ENCODE data around the gene AGO3. TPM values are rescaled to one million over a fixed set of nuclear protein-coding genes. Genes with fewer than 3 reads are reported as not detected.

AGO3 gene
- total and polyA plus RNA-seq, 10 of the 15 experiments (the other 5 are each of a cell fraction or from before 2014, with no cell fraction given) = 3.9 to 35.2 (median 12.5) TPM

DNA sequence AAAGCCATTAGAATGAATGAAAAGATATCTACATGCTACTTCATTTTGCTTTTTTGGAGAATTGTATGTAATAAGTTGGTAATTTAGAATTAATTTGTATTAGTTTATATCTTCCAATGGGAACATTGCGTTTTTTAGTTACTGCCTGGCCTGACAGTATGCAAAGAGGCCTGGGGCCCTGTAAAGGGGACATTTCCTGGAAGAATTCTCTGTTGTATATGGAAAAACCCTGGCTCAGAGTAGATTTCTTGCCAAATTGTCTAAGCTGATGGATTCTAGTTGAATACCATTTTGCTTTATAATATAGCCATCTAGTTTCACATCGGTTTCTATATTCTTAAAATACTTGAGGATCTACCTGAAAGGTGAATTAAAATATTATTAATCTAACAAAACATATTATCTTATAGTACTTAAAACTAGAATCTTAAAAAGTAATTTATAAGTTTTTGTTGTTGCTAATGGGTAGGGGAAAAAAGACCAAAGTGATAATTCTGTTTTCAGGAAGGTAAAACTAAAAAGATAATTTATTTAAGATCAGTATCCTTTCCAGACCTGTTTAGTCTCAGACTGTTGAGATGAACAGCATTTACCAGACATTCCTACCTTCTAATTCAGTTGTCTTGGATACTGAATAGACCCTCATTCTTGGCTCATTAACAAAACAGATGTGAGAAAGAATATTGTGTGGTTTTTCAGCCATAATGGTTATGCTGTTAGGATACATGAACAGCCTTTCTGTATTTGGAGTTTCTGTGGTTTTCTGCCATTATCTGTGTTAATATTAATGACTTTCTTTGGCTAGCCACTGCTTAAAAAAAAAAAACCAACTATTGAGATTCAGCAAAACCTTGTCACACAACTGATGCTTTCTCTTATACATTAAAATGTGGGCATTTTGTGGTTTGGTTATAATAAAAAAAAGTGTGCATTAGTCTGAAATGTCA, 4.8 kb downstream of the AGO3 start:
- RAD21 ChIA-PET (ENCODE audit: unreplicated experiment) = no interaction called here
- DNase-seq (ENCODE audit: low read depth, low spot score) (peak; percentile 26), ATAC-seq (peak; percentile 31), FAIRE-seq (peak; percentile 27)
- WGBS (ENCODE audit: insufficient coverage, insufficient replicate concordance, low lambda C conversion rate, missing lambda C conversion rate) = 98% methylated on average over 2 of the region's 2 CpGs
- POLR2A ChIA-PET = no interaction called here
- Histone ChIP-seq H3K27ac (ENCODE audit: control insufficient read depth, insufficient read depth) (no peak overlapping the region), H2AFZ (ENCODE audit: control insufficient read depth, low read depth, low read length) (no peak overlapping the region), H3K36me3 (ENCODE audit: control insufficient read depth in 2 of 2, insufficient read depth in 2 of 2, low read length in 1 of 2) (no peaks in the 10 kb centered on the region), H3K79me2 (ENCODE audit: control insufficient read depth, insufficient read depth, low read length) (peaks cover 58% of the 10 kb centered on the region), H3K27me3 (replicated peaks in 1 of 2; ENCODE audit: control insufficient read depth in 2 of 2, insufficient read depth in 2 of 2, low read length in 1 of 2) (no peaks in the 10 kb centered on the region), H4K20me1 (ENCODE audit: control insufficient read depth, insufficient read depth) (no peaks in the 10 kb centered on the region), H3K9me3 (replicated peaks; ENCODE audit: control insufficient read depth, insufficient read depth, low read length) (no peaks in the 10 kb centered on the region), H3K9ac (ENCODE audit: control insufficient read depth, insufficient read depth, low read length) (no peak overlapping the region), H3K4me1 (ENCODE audit: control insufficient read depth, insufficient read depth, low read length) (peaks cover 8% of the 10 kb centered on the region), H3K4me2 (ENCODE audit: control insufficient read depth, insufficient read depth) (peak overlapping the region; percentile 28), H3K4me3 (no peak overlapping the region)
- BruUV-seq (replicated peaks) = no TSS peak
- CTCF ChIA-PET = no interaction called here
- SMC1A ChIA-PET (ENCODE audit: uncharacterized antibody, unreplicated experiment) = no interaction called here
- in situ Hi-C loops (cut with MboI) (no loop called here), intact Hi-C loops (cut with micrococcal nuclease; ENCODE audit: unreplicated experiment) (no loop called here)
- TF ChIP-seq ZNF217 (IDR thresholded peaks at IDR 0.05) (0 out of 2 replicates have a peak, but pooled peaks have one; percentile 52), NR2F1 (conservative IDR thresholded peaks at IDR 0.05) (no peak), ETV6 (conservative IDR thresholded peaks at IDR 0.05 in 1 of 2, IDR thresholded peaks at IDR 0.05 in 1 of 2; ENCODE audit: borderline replicate concordance in 1 of 2, low read depth in 1 of 2) (no peak), JUNB (IDR thresholded peaks at IDR 0.05) (no peak), YY1 (IDR thresholded peaks at IDR 0.05; ENCODE audit: low read depth, low read length) (no peak), SPI1 (IDR thresholded peaks at IDR 0.05; ENCODE audit: borderline replicate concordance, insufficient read depth, low read depth, low read length) (no peak), POLR2AphosphoS2 (IDR thresholded peaks at IDR 0.05; ENCODE audit: low read depth, low read length) (no peak)
- TF ChIP-seq, protein P1, sequence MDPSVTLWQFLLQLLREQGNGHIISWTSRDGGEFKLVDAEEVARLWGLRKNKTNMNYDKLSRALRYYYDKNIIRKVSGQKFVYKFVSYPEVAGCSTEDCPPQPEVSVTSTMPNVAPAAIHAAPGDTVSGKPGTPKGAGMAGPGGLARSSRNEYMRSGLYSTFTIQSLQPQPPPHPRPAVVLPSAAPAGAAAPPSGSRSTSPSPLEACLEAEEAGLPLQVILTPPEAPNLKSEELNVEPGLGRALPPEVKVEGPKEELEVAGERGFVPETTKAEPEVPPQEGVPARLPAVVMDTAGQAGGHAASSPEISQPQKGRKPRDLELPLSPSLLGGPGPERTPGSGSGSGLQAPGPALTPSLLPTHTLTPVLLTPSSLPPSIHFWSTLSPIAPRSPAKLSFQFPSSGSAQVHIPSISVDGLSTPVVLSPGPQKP (IDR thresholded peaks at IDR 0.05; ENCODE audit: low read depth, low read length) = no peak
- TF ChIP-seq, protein P2, sequence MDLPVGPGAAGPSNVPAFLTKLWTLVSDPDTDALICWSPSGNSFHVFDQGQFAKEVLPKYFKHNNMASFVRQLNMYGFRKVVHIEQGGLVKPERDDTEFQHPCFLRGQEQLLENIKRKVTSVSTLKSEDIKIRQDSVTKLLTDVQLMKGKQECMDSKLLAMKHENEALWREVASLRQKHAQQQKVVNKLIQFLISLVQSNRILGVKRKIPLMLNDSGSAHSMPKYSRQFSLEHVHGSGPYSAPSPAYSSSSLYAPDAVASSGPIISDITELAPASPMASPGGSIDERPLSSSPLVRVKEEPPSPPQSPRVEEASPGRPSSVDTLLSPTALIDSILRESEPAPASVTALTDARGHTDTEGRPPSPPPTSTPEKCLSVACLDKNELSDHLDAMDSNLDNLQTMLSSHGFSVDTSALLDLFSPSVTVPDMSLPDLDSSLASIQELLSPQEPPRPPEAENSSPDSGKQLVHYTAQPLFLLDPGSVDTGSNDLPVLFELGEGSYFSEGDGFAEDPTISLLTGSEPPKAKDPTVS (IDR thresholded peaks at IDR 0.05; ENCODE audit: low read depth, low read length) = no peak
- TF ChIP-seq, protein P3, sequence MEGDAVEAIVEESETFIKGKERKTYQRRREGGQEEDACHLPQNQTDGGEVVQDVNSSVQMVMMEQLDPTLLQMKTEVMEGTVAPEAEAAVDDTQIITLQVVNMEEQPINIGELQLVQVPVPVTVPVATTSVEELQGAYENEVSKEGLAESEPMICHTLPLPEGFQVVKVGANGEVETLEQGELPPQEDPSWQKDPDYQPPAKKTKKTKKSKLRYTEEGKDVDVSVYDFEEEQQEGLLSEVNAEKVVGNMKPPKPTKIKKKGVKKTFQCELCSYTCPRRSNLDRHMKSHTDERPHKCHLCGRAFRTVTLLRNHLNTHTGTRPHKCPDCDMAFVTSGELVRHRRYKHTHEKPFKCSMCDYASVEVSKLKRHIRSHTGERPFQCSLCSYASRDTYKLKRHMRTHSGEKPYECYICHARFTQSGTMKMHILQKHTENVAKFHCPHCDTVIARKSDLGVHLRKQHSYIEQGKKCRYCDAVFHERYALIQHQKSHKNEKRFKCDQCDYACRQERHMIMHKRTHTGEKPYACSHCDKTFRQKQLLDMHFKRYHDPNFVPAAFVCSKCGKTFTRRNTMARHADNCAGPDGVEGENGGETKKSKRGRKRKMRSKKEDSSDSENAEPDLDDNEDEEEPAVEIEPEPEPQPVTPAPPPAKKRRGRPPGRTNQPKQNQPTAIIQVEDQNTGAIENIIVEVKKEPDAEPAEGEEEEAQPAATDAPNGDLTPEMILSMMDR (IDR thresholded peaks at IDR 0.05 in 2 of 3, conservative IDR thresholded peaks at IDR 0.05 in 1 of 3; ENCODE audit: control insufficient read depth in 2 of 3, extremely low read depth in 1 of 3, insufficient read depth in 1 of 3, low read depth in 3 of 3, low read length in 3 of 3) = no peak
- TF ChIP-seq, protein P4, sequence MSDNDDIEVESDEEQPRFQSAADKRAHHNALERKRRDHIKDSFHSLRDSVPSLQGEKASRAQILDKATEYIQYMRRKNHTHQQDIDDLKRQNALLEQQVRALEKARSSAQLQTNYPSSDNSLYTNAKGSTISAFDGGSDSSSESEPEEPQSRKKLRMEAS (IDR thresholded peaks at IDR 0.05; ENCODE audit: low read depth, low read length) = no peak
- TF ChIP-seq, protein P5, sequence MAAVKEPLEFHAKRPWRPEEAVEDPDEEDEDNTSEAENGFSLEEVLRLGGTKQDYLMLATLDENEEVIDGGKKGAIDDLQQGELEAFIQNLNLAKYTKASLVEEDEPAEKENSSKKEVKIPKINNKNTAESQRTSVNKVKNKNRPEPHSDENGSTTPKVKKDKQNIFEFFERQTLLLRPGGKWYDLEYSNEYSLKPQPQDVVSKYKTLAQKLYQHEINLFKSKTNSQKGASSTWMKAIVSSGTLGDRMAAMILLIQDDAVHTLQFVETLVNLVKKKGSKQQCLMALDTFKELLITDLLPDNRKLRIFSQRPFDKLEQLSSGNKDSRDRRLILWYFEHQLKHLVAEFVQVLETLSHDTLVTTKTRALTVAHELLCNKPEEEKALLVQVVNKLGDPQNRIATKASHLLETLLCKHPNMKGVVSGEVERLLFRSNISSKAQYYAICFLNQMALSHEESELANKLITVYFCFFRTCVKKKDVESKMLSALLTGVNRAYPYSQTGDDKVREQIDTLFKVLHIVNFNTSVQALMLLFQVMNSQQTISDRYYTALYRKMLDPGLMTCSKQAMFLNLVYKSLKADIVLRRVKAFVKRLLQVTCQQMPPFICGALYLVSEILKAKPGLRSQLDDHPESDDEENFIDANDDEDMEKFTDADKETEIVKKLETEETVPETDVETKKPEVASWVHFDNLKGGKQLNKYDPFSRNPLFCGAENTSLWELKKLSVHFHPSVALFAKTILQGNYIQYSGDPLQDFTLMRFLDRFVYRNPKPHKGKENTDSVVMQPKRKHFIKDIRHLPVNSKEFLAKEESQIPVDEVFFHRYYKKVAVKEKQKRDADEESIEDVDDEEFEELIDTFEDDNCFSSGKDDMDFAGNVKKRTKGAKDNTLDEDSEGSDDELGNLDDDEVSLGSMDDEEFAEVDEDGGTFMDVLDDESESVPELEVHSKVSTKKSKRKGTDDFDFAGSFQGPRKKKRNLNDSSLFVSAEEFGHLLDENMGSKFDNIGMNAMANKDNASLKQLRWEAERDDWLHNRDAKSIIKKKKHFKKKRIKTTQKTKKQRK (IDR thresholded peaks at IDR 0.05; ENCODE audit: low read depth, low read length) = no peak
